Testis (tissue), 3 donors: Measurements from ENCODE around the gene KIFC3. TPM values are rescaled to one million over a fixed set of nuclear protein-coding genes. Genes with fewer than 3 reads are reported as not detected.
A peak's percentile ranks its signal among the peaks of the same experiment; 100 is the strongest.

Experiments used
- DNase-seq: peaks from one replicate; pipeline ENCODE4 v3.0.0-alpha.2; 2019
- H3K27ac ChIP-seq, 2 donors: fragments of 200-600 bp; sonication (generic); one replicate each; pipeline ENCODE4 v1.5.1; 2019
- H3K27me3 ChIP-seq: fragments of 200-600 bp; sonication (generic); one replicate; pipeline ENCODE4 v1.5.1; 2019
- H3K36me3 ChIP-seq: fragments of 200-600 bp; sonication (generic); one replicate; pipeline ENCODE4 v1.5.1; 2017; ENCODE audit warnings: low read depth; ENCODE audit errors: missing control alignments
- H3K4me1 ChIP-seq: fragments of 200-600 bp; sonication (generic); one replicate; pipeline ENCODE4 v1.5.1; 2019
- H3K4me3 ChIP-seq, 2 donors: fragments of 200-600 bp; sonication (generic); one replicate each; pipeline ENCODE4 v1.5.1; 2017 to 2019
- H3K9me3 ChIP-seq: fragments of 200-600 bp; sonication (generic); one replicate; pipeline ENCODE4 v1.5.1; 2017
- CTCF ChIP-seq, 3 experiments: fragments of 450-650 bp in 2 of 3; fragments of 200-600 bp in 1 of 3; sonication (generic) in 1 of 3; IDR thresholded peaks; one replicate each; pipeline ENCODE4 v1.5.1; 2016 to 2019; ENCODE audit warnings: antibody characterized with exemption in 3 of 3, mild to moderate bottlenecking in 2 of 3, moderate library complexity in 1 of 3
- POLR2A ChIP-seq: fragments of 450-650 bp; IDR thresholded peaks from one replicate; pipeline ENCODE4 v1.6.1; 2017; ENCODE audit warnings: antibody characterized with exemption, mild to moderate bottlenecking, moderate library complexity
- WGBS, 2 donors: methylation state at CpG; one replicate each; pipeline ENCODE4 v1.1.5; 2018; 5-methylcytosine and 5-hydroxymethylcytosine counted together
- intact Hi-C: fragments of 100-400 bp; cut with DNase I; formaldehyde crosslinking; loops from one replicate; pipeline ENCODE4 v1.15.1; 2023; ENCODE audit warnings: low total_unique reads
- polyA plus RNA-seq: library from polyadenylated mRNA; stranded (reverse); fragments of 350-450 nt; fragmentation: Illumina TruSeq; extraction: RNeasy Lipid Tissue Mini Kit (QIAGEN cat#74804); gene quantifications from one replicate; pipeline ENCODE4 v1.2.3, GENCODE V29; 2014; ENCODE audit warnings: low read depth, low replicate concordance; ENCODE audit not compliant: insufficient read depth
- total RNA-seq, 2 donors: library from RNA; depleted of rRNA; stranded (reverse); fragments of >200 nt; gene quantifications; one replicate each; pipeline ENCODE4 v1.2.3, GENCODE V29; 2016

KIFC3 gene
- total and polyA plus RNA-seq, 3 donors from 2014 or later = 105 to 185 (median 137) TPM

- no peaks in the 10 kb centered on the region for H3K9me3 ChIP-seq
- H3K27ac ChIP-seq = no peak overlapping the region
- TF ChIP-seq CTCF (IDR thresholded peaks at IDR 0.05) (no peak), POLR2A (no peak)
- H3K36me3 ChIP-seq = no peaks in the 10 kb centered on the region
- no peak overlapping the region for H3K4me3 ChIP-seq
- DNase-seq = no peak
- intact Hi-C loops = loop anchor here (10.0 kb wide), 1 partner anchor 247 kb away; the partner anchor contains the start of genes USB1 and ZNF319
- H3K27me3 ChIP-seq = no peaks in the 10 kb centered on the region
- 92 to 94% methylated on average over 7 of the region's 7 CpGs for WGBS, 2 donors
- H3K4me1 ChIP-seq = no peaks in the 10 kb centered on the region
Observed at GRCh38 chr16:57757883-57758282, 44.4 kb downstream of the KIFC3 start.

GRCh38 chr16:57757326-57757786 is 44.9 kb downstream of the KIFC3 start:
- TF ChIP-seq POLR2A (no peak), CTCF (IDR thresholded peaks at IDR 0.05) (peak; percentile 91 to 93 (median 92))
- no peaks in the 10 kb centered on the region for H3K36me3 ChIP-seq
- no peak overlapping the region for H3K27ac ChIP-seq
- H3K4me3 ChIP-seq = no peak overlapping the region
- H3K27me3 ChIP-seq = no peaks in the 10 kb centered on the region
- no peaks in the 10 kb centered on the region for H3K4me1 ChIP-seq
- 40 to 68% methylated on average over 2 to 10 of the region's 11 CpGs for WGBS, 2 donors
- intact Hi-C loops = loop anchor here (10.0 kb wide), 1 partner anchor 247 kb away; the partner anchor contains the start of genes USB1 and ZNF319
- H3K9me3 ChIP-seq = no peaks in the 10 kb centered on the region
- DNase-seq = peak; percentile 90

- H3K9me3 ChIP-seq = no peaks in the 10 kb centered on the region
- H3K36me3 ChIP-seq = no peaks in the 10 kb centered on the region
- no peak overlapping the region for H3K4me3 ChIP-seq
- no peaks in the 10 kb centered on the region for H3K27me3 ChIP-seq
- WGBS, 2 donors = 81 to 86% methylated on average over 9 to 15 of the region's 15 CpGs
- intact Hi-C loops = loop anchor here (10.0 kb wide), 1 partner anchor 248 kb away; the partner anchor contains the start of genes USB1 and ZNF319
- no peak for DNase-seq
- TF ChIP-seq CTCF (IDR thresholded peaks at IDR 0.05) = no peak
- no peak overlapping the region for H3K27ac ChIP-seq
- no peaks in the 10 kb centered on the region for H3K4me1 ChIP-seq
Observed at GRCh38 chr16:57756424-57757325, 45.6 kb downstream of the KIFC3 start.

GRCh38 chr16:57755726-57756423 is 46.4 kb downstream of the KIFC3 start:
- H3K27ac ChIP-seq = no peak overlapping the region
- intact Hi-C loops = loop anchor here (10.0 kb wide), 1 partner anchor 249 kb away; the partner anchor contains the start of genes USB1 and ZNF319

More at GRCh38 chr16:57755726-57756423, 46.4 kb downstream of the KIFC3 start:
- TF ChIP-seq POLR2A (no peak), CTCF (IDR thresholded peaks at IDR 0.05) (no peak)
- H3K36me3 ChIP-seq = no peaks in the 10 kb centered on the region
- H3K9me3 ChIP-seq = no peaks in the 10 kb centered on the region
- H3K4me1 ChIP-seq = no peaks in the 10 kb centered on the region
- no peak for DNase-seq
- no peaks in the 10 kb centered on the region for H3K27me3 ChIP-seq
- WGBS, 2 donors = 75 to 79% methylated on average over 17 to 18 of the region's 18 CpGs
- H3K4me3 ChIP-seq = no peak overlapping the region
